Caki2 (cell line): ENCODE data around the gene MED12. TPM values are rescaled to one million over a fixed set of nuclear protein-coding genes. Genes with fewer than 3 reads are reported as not detected.

ENCODE experiments used
- DNase-seq: peaks from one replicate; pipeline ENCODE4 v3.0.0-alpha.2; 2015; ENCODE audit warnings: low read depth
- in situ Hi-C: cut with HindIII; loops from 2 replicates; pipeline ENCODE4 v1.10.0; 2016; ENCODE audit warnings: low sequenced_read_pairs, low pct_unique_long_range_greater_than_20kb, mixed read lengths
- total RNA-seq: library from RNA; depleted of rRNA; stranded (reverse); fragments of >200 nt; shearing (Covaris generic); gene quantifications from 2 replicates; pipeline ENCODE4 v1.2.3, GENCODE V29; 2014; ENCODE audit warnings: low replicate concordance; rRNA removed

The MED12 gene
- total RNA-seq, result 4.8 and 6.7 TPM in 2 replicates

- DNase-seq, result peak; percentile 45
- in situ Hi-C loops, result no loop called here
Observed at GRCh38 chrX:71118032-71118984, at the start of gene MED12. Gene MED12, plus strand, starts transcription at chrX:71118596. Its CDS starts 159 bp downstream, at chrX:71118755.

DNA sequence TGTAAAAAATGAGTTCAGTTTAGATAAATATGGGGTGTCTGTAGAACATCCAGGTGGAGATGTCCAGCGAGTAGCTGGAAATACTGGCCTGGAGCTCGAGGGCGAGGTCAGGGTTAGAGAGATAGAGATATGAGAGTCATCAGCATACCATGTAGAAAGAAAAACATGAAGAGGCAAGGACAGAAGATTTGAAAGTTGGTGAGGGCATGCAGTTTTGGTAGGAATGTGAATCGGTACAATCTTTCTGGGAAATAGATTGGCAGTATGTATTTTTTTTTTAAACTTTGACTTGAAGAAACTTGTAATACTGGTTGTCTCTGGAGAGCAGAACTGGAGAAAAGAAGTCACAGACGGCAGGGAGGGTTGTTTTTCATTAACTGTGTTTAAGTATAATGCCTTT, 47.9 kb upstream of the MED12 start:
- no peak for DNase-seq
- in situ Hi-C loops, result no loop called here

GRCh38 chrX:71081330-71082123, 36.9 kb upstream of the MED12 start:
- no peak for DNase-seq
- in situ Hi-C loops, result no loop called here

DNA sequence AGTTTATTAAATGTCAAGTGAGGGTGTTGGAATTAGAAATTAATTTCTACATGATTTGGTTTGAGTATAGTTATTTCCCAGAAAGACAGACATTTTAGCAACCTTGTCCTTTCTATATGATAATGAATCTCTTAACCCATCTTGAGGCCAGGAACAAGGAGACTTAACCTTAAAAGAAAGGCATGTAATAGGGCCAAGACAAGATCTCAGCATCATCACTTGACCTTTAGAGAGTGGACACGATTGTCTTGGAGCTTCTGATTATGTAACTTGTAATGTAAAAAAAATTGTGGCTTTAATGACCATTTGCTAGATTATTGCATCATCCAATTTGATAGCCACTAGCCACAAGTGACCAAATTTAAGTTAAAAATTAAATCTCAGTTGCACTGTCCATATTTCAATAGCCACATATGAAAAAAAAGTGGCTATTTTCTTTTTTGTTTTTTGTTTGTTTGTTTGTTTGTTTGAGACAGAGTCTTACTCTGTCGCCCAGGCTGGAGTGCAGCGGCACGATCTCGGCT, 36.2 kb upstream of the MED12 start:
- in situ Hi-C loops, result no loop called here
- DNase-seq, result no peak

- no peak for DNase-seq
- in situ Hi-C loops, result no loop called here
Observed at GRCh38 chrX:71082822-71083221, 35.6 kb upstream of the MED12 start.

DNA sequence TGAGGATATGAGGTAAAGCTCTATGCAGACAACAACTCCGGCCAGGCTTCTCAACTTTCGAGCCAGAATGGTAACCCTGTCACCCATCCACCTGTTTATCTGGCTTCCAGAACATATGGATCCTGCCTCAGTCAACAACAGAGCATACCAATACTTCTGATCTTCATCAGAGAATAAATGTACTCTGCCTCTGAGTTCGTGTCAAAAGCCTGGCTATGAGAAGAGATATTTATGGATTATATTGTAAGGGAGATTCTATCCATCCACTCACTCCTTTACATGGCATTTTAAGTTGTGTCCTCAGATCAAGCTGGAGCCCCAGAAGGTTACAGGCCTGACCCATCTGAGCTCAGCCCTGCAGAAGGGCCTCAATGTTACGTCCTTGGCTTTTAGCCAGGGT, 32.5 kb upstream of the MED12 start:
- in situ Hi-C loops, result no loop called here
- DNase-seq, result no peak

DNA sequence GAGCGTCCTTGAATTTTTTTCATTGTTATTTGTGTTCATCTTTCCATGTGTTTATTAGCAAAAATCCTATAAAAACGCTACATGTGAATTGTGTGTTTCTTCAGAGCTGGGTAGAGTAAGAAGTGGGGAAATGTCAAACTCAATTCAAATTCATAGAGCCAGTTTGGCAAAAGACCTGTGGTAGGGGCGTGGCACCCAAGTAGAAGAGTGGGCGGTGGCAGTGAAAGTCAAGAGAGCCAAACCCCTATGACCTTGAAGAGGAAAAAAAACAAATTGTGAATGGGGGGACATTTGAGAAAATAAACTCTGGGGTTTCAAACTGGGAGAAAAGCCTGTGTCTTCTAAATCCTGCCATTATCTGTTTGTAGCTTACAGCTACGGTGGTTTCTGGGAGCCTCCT, 27.1 kb upstream of the MED12 start:
- no peak for DNase-seq
- in situ Hi-C loops, result no loop called here

GRCh38 chrX:71095033-71095432, 23.4 kb upstream of the MED12 start:
- in situ Hi-C loops, result no loop called here
- no peak for DNase-seq

DNA sequence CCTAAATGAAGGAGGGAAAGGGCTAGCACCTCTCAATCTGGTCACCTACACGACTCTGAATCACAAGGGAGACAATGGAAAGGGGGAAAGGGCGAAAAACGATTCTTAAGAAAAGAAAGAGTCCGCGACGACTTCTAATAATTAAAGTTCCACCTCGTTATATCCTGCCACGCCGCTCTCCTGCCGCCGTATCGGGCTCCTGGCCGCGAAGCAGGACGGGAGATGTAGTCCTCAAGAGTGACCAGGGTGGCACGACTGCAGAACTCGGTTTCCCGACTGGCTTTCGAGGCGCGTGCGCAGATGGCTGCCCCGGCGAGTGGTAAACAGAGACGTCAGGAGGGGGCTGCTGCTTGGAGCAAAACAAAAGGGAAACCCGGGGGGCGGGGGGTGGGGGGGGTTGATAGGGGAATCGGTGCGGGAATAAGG, 22.8 kb upstream of the MED12 start, which contains the start of gene FOXO4:
Gene FOXO4 (plus strand): TSS at position 297 of the 426 bp plus-strand sequence. CDS start 678 bp downstream, outside the sequence.
- in situ Hi-C loops, result no loop called here
- peak; percentile 50 for DNase-seq

DNA sequence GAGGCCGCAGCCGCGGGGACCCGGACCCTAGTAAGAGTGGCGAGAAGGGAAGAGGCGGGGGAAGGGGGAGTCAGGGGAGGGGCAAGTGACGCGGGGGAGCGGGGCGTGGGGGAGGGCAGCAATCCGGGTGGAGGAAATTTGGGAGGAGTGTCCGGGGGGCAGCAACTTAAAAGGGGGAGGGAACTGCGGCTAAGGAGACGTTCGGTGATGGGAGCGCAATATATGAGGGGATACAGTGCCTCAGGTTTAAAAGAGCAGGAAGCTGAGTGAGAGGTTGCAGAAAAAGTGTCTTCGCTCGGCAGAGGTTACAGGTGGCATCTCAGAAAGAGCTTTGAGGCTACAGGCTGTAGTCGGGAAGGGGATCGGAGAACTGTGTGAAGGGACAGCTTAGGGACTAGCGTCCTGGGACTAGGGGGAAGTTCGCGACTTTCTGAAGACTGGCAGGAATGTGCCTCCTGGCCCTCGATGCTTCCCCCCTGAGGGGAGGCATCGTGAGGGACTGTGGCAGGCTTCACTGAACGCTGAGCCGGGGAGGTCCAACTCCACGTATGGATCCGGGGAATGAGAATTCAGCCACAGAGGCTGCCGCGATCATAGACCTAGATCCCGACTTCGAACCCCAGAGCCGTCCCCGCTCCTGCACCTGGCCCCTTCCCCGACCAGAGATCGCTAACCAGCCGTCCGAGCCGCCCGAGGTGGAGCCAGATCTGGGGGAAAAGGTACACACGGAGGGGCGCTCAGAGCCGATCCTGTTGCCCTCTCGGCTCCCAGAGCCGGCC, 22.2 kb upstream of the MED12 start:
- peak; percentile 9 for DNase-seq
- in situ Hi-C loops, result no loop called here

DNA sequence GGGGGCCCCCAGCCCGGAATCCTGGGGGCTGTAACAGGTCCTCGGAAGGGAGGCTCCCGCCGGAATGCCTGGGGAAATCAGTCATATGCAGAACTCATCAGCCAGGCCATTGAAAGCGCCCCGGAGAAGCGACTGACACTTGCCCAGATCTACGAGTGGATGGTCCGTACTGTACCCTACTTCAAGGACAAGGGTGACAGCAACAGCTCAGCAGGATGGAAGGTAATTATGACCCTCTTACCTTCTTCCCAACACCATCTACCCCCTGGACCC, 21.7 kb upstream of the MED12 start:
- in situ Hi-C loops, result no loop called here

GRCh38 chrX:71098302-71098701, 20.1 kb upstream of the MED12 start:
- in situ Hi-C loops, result no loop called here
- no peak for DNase-seq

More for the DNA sequence above, 21.7 kb upstream of the MED12 start:
- no peak for DNase-seq

- no peak for DNase-seq
- in situ Hi-C loops, result no loop called here
Observed at GRCh38 chrX:71098951-71099506, 19.4 kb upstream of the MED12 start.

GRCh38 chrX:71099736-71100135, 18.7 kb upstream of the MED12 start:
- no peak for DNase-seq
- in situ Hi-C loops, result no loop called here

- in situ Hi-C loops, result no loop called here
- no peak for DNase-seq
Observed at GRCh38 chrX:71100581-71101505, 17.6 kb upstream of the MED12 start.

- DNase-seq, result no peak
- in situ Hi-C loops, result no loop called here
Observed at GRCh38 chrX:71102292-71102691, 16.1 kb upstream of the MED12 start.
